K562 (cell line): ENCODE results near the gene OR4B1.

ENCODE experiments used
- HMGXB4 ChIP-seq: sonication (generic); formaldehyde crosslinking; IDR thresholded peaks from 2 replicates; pipeline ENCODE4 v1.8.1; 2023; ENCODE audit warnings: mild to moderate bottlenecking, missing genetic modification reagents
- MAFF ChIP-seq: IDR thresholded peaks from 2 replicates; pipeline ENCODE4 v1.6.1; 2012; ENCODE audit warnings: low read length, improper control_type of control experiment
- ZNF324 ChIP-seq: fragments of 250-450 bp; sonication (Bioruptor Pico); IDR thresholded peaks from 2 replicates; pipeline ENCODE4 v1.4.0; 2020; ENCODE audit warnings: mild to moderate bottlenecking

GRCh38 chr11:48207881-48208280 lies 8.7 kb upstream of the OR4B1 start:
- no peak for TF ChIP-seq ZNF324 (CRISPR knock-in tag)
- no peak for TF ChIP-seq MAFF
- TF ChIP-seq HMGXB4 = no peak
